ENCODE measurements around the gene ACSL1. TPM values are rescaled to one million over a fixed set of nuclear protein-coding genes. Genes with fewer than 3 reads are reported as not detected.

Gene ACSL1
- total and polyA plus RNA-seq, 2 experiments from 2014 or later: 6.2 to 13.1 TPM

DNA sequence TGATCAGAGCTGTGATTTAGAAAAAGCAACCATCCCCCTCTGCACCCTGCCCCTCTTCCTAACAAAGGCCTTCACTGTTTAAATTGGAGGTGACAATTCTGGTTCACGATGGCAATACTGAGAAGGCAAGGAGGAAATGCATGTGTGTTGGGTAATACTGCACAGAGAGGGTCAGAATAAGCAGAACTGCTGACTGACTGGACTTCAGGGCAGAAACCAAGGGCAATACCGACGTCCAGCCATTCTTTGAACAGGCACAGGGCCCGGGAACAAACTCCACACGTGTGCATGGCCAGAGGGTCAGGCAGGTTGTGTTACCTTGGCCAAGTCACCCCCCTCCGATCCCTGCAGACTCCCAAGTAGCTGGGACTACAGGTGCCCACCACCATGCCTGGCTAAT lies 6.0 kb downstream of the ACSL1 start:
- Histone ChIP-seq H3K4me2 (no peak overlapping the region), H3F3A (replicated peaks; ENCODE audit: low read depth) (no peaks in the 10 kb centered on the region), H3K4me1 (ENCODE audit: insufficient read depth) (no peaks in the 10 kb centered on the region), H3K79me2 (replicated peaks; ENCODE audit: insufficient read depth) (no peaks in the 10 kb centered on the region), H3K36me3 (ENCODE audit: insufficient read depth) (no peaks in the 10 kb centered on the region), H3K9me2 (ENCODE audit: insufficient read depth) (no peaks in the 10 kb centered on the region), H3K27ac (ENCODE audit: low read depth) (no peak overlapping the region), H3K4me3 (no peak overlapping the region), H3K27me3 (ENCODE audit: insufficient read depth) (peaks cover 21% of the 10 kb centered on the region), H2AFZ (no peak overlapping the region), H4K20me1 (replicated peaks; ENCODE audit: insufficient read depth) (no peaks in the 10 kb centered on the region)
- no peak overlapping the region for H3K4me3 Mint-ChIP-seq
- no peaks in the 10 kb centered on the region; the same call in 2 of the 3 replicates for H3K36me3 Mint-ChIP-seq (ENCODE audit: low read depth)
- peaks cover 15% of the 10 kb centered on the region for H3K27me3 Mint-ChIP-seq (ENCODE audit: insufficient read depth, low read depth, poor library complexity)
- no peak for DNase-seq (ENCODE audit: low spot score)
- TF ChIP-seq NANOG (IDR thresholded peaks at IDR 0.05; ENCODE audit: borderline replicate concordance): no peak
- TF ChIP-seq REST (IDR thresholded peaks at IDR 0.05; ENCODE audit: unreplicated experiment): no peak
- TF ChIP-seq ZNF114 (CRISPR knock-in tag; IDR thresholded peaks at IDR 0.05): no peak
- TF ChIP-seq ZNF331 (CRISPR knock-in tag; IDR thresholded peaks at IDR 0.05; ENCODE audit: low read depth): no peak
- TF ChIP-seq, protein P1, sequence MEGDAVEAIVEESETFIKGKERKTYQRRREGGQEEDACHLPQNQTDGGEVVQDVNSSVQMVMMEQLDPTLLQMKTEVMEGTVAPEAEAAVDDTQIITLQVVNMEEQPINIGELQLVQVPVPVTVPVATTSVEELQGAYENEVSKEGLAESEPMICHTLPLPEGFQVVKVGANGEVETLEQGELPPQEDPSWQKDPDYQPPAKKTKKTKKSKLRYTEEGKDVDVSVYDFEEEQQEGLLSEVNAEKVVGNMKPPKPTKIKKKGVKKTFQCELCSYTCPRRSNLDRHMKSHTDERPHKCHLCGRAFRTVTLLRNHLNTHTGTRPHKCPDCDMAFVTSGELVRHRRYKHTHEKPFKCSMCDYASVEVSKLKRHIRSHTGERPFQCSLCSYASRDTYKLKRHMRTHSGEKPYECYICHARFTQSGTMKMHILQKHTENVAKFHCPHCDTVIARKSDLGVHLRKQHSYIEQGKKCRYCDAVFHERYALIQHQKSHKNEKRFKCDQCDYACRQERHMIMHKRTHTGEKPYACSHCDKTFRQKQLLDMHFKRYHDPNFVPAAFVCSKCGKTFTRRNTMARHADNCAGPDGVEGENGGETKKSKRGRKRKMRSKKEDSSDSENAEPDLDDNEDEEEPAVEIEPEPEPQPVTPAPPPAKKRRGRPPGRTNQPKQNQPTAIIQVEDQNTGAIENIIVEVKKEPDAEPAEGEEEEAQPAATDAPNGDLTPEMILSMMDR (conservative IDR thresholded peaks at IDR 0.05; ENCODE audit: low read depth in 2 of 2): no peak
- no peak for TF ChIP-seq EZH2phosphoT487 (IDR thresholded peaks at IDR 0.05; ENCODE audit: unreplicated experiment)
- no peaks in the 10 kb centered on the region for H3K9me3 Mint-ChIP-seq
- no peak for ATAC-seq
- H3K27ac Mint-ChIP-seq: no peak overlapping the region
- peaks cover 9% of the 10 kb centered on the region for H3K4me1 Mint-ChIP-seq

DNA sequence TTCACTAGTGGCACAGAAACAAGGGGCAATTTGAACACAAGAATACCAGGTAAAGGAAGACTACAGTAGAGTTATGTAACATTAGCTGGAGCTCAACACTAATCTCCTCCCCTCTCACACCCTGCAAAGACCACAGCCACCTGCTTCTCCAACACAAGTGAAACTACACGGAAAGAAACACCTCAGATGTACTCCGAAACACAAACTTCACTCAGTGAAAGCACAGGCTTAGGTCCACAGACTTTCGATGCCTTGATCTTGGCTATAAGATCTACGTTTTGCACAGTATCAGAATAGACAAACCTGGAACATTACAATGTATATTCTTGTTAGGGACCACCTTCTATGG lies 7.6 kb downstream of the ACSL1 start:
- H3K9me3 Mint-ChIP-seq: no peaks in the 10 kb centered on the region
- H3K27ac Mint-ChIP-seq: no peak overlapping the region
- no peak for ATAC-seq
- H3K27me3 Mint-ChIP-seq (ENCODE audit: insufficient read depth, low read depth, poor library complexity): peaks cover 5% of the 10 kb centered on the region
- no peak overlapping the region for H3K27ac ChIP-seq (ENCODE audit: low read depth)
- H3F3A ChIP-seq (replicated peaks; ENCODE audit: low read depth): no peaks in the 10 kb centered on the region
- peaks cover 3% of the 10 kb centered on the region for H3K4me1 ChIP-seq (ENCODE audit: insufficient read depth)
- H3K79me2 ChIP-seq (replicated peaks; ENCODE audit: insufficient read depth): no peaks in the 10 kb centered on the region
- H3K36me3 Mint-ChIP-seq (ENCODE audit: low read depth): no peaks in the 10 kb centered on the region
- no peak overlapping the region for H3K4me2 ChIP-seq
- no peak overlapping the region for H3K4me3 ChIP-seq
- H3K27me3 ChIP-seq (ENCODE audit: insufficient read depth): peaks cover 5% of the 10 kb centered on the region
- no peaks in the 10 kb centered on the region for H3K9me2 ChIP-seq (ENCODE audit: insufficient read depth)
- H4K20me1 ChIP-seq (replicated peaks; ENCODE audit: insufficient read depth): no peaks in the 10 kb centered on the region
- DNase-seq (ENCODE audit: low spot score): no peak
- peaks cover 12% of the 10 kb centered on the region for H3K4me1 Mint-ChIP-seq
- H2AFZ ChIP-seq: no peak overlapping the region
- no peak overlapping the region for H3K4me3 Mint-ChIP-seq
- H3K36me3 ChIP-seq (ENCODE audit: insufficient read depth): no peaks in the 10 kb centered on the region
- TF ChIP-seq, protein P2, sequence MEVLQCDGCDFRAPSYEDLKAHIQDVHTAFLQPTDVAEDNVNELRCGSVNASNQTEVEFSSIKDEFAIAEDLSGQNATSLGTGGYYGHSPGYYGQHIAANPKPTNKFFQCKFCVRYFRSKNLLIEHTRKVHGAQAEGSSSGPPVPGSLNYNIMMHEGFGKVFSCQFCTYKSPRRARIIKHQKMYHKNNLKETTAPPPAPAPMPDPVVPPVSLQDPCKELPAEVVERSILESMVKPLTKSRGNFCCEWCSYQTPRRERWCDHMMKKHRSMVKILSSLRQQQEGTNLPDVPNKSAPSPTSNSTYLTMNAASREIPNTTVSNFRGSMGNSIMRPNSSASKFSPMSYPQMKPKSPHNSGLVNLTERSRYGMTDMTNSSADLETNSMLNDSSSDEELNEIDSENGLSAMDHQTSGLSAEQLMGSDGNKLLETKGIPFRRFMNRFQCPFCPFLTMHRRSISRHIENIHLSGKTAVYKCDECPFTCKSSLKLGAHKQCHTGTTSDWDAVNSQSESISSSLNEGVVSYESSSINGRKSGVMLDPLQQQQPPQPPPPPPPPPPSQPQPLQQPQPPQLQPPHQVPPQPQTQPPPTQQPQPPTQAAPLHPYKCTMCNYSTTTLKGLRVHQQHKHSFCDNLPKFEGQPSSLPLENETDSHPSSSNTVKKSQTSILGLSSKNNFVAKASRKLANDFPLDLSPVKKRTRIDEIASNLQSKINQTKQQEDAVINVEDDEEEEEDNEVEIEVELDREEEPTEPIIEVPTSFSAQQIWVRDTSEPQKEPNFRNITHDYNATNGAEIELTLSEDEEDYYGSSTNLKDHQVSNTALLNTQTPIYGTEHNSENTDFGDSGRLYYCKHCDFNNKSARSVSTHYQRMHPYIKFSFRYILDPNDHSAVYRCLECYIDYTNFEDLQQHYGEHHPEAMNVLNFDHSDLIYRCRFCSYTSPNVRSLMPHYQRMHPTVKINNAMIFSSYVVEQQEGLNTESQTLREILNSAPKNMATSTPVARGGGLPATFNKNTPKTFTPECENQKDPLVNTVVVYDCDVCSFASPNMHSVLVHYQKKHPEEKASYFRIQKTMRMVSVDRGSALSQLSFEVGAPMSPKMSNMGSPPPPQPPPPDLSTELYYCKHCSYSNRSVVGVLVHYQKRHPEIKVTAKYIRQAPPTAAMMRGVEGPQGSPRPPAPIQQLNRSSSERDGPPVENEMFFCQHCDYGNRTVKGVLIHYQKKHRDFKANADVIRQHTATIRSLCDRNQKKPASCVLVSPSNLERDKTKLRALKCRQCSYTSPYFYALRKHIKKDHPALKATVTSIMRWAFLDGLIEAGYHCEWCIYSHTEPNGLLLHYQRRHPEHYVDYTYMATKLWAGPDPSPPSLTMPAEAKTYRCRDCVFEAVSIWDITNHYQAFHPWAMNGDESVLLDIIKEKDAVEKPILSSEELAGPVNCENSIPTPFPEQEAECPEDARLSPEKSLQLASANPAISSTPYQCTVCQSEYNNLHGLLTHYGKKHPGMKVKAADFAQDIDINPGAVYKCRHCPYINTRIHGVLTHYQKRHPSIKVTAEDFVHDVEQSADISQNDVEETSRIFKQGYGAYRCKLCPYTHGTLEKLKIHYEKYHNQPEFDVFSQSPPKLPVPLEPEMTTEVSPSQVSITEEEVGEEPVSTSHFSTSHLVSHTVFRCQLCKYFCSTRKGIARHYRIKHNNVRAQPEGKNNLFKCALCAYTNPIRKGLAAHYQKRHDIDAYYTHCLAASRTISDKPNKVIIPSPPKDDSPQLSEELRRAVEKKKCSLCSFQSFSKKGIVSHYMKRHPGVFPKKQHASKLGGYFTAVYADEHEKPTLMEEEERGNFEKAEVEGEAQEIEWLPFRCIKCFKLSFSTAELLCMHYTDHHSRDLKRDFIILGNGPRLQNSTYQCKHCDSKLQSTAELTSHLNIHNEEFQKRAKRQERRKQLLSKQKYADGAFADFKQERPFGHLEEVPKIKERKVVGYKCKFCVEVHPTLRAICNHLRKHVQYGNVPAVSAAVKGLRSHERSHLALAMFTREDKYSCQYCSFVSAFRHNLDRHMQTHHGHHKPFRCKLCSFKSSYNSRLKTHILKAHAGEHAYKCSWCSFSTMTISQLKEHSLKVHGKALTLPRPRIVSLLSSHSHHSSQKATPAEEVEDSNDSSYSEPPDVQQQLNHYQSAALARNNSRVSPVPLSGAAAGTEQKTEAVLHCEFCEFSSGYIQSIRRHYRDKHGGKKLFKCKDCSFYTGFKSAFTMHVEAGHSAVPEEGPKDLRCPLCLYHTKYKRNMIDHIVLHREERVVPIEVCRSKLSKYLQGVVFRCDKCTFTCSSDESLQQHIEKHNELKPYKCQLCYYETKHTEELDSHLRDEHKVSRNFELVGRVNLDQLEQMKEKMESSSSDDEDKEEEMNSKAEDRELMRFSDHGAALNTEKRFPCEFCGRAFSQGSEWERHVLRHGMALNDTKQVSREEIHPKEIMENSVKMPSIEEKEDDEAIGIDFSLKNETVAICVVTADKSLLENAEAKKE (CRISPR knock-in tag; IDR thresholded peaks at IDR 0.05): no peak
- TF ChIP-seq ZNF331 (CRISPR knock-in tag; IDR thresholded peaks at IDR 0.05; ENCODE audit: low read depth) (no peak), EZH2 (IDR thresholded peaks at IDR 0.05; ENCODE audit: low read depth, unreplicated experiment) (no peak)

Measured in GM23338 (cell line).